IMR-90 (cell line): Measurements from ENCODE around the gene ADAM12. TPM values are rescaled to one million over a fixed set of nuclear protein-coding genes. Genes with fewer than 3 reads are reported as not detected.
A peak's percentile ranks its signal among the peaks of the same experiment; 100 is the strongest.

Experiments
- ATAC-seq: fragments of 200-7000 bp; cut with Tn5 transposase; 2 replicates; pipeline ENCODE4 v1.9.1; 2020; ENCODE audit warnings: low read depth, mild to moderate bottlenecking, moderate library complexity
- BruUV-seq: library from RNA; stranded (reverse); fragments of 400-500 nt; replicated peaks from 2 replicates; lab custom pipeline; 2021; lab: Mats Ljungman, UMichigan
- CTCF ChIA-PET: fragments of 300-600 bp; formaldehyde crosslinking; extraction: SDS; loops from one replicate; lab custom pipeline; 2021; ENCODE audit warnings: antibody characterized with exemption; lab: Yijun Ruan, JAX
- POLR2A ChIA-PET: fragments of 300-600 bp; sonication (Branson Sonifier 250); formaldehyde crosslinking; loops from one replicate; lab custom pipeline; 2022; ENCODE audit warnings: antibody characterized with exemption; ENCODE audit not compliant: unreplicated experiment; lab: Charles Lee
- DNase-seq: peaks from one replicate; pipeline ENCODE4 v3.0.0; 2013
- H2AFZ ChIP-seq: replicated peaks from 2 replicates; pipeline ENCODE3; 2013; ENCODE audit warnings: low read length, mild to moderate bottlenecking; ENCODE audit not compliant: poor library complexity
- H2AK5ac ChIP-seq: 2 replicates; pipeline ENCODE4 v1.6.1; 2013; ENCODE audit warnings: low read depth, low read length, inconsistent platforms
- H2AK9ac ChIP-seq: replicated peaks from 2 replicates; pipeline ENCODE3; 2013; ENCODE audit warnings: mild to moderate bottlenecking, low read depth, low read length, moderate library complexity; ENCODE audit not compliant: poor library complexity
- H2BK120ac ChIP-seq: 2 replicates; pipeline ENCODE4 v1.6.1; 2013; ENCODE audit warnings: low read depth, low read length, inconsistent platforms
- H2BK15ac ChIP-seq: 3 replicates; pipeline ENCODE4 v1.6.1; 2013; ENCODE audit warnings: low read depth, low read length, inconsistent platforms
- H2BK20ac ChIP-seq: 2 replicates; pipeline ENCODE4 v1.6.1; 2013; ENCODE audit warnings: low read depth, mild to moderate bottlenecking, inconsistent platforms, low read length, moderate library complexity
- H2BK5ac ChIP-seq: 2 replicates; pipeline ENCODE4 v1.6.1; 2013; ENCODE audit warnings: mild to moderate bottlenecking, low read depth, low read length, inconsistent platforms; ENCODE audit not compliant: poor library complexity, severe bottlenecking
- H3K14ac ChIP-seq: replicated peaks from 2 replicates; pipeline ENCODE4 v1.6.1; 2013; ENCODE audit warnings: low read depth, low read length, inconsistent platforms
- H3K18ac ChIP-seq: 2 replicates; pipeline ENCODE4 v1.6.1; 2013; ENCODE audit warnings: low read depth, low read length, control low read depth
- H3K23ac ChIP-seq: 2 replicates; pipeline ENCODE4 v1.6.1; 2013; ENCODE audit warnings: low read depth, low read length, inconsistent platforms
- H3K27ac ChIP-seq: 2 replicates; pipeline ENCODE4 v1.5.1; 2013; ENCODE audit warnings: mild to moderate bottlenecking, control low read depth, low read length; ENCODE audit not compliant: insufficient read depth
- H3K27me3 ChIP-seq: 2 replicates; pipeline ENCODE4 v1.6.1; 2013; ENCODE audit warnings: low read length; ENCODE audit not compliant: control insufficient read depth, insufficient read depth
- H3K36me3 ChIP-seq: 2 replicates; pipeline ENCODE4 v1.6.1; 2013; ENCODE audit warnings: low read length, mixed read lengths; ENCODE audit not compliant: control insufficient read depth, insufficient read depth
- H3K4ac ChIP-seq: 2 replicates; pipeline ENCODE4 v1.6.1; 2013; ENCODE audit warnings: low read depth, low read length, inconsistent platforms
- H3K4me1 ChIP-seq: 2 replicates; pipeline ENCODE4 v1.6.1; 2013; ENCODE audit warnings: low read length, mixed read lengths; ENCODE audit not compliant: control insufficient read depth, insufficient read depth
- H3K4me2 ChIP-seq: 2 replicates; pipeline ENCODE4 v1.6.1; 2013; ENCODE audit warnings: low read depth, mild to moderate bottlenecking, control low read depth, low read length, moderate library complexity
- H3K4me3 ChIP-seq: 2 replicates; pipeline ENCODE4 v1.5.1; 2013; ENCODE audit warnings: low read depth, mild to moderate bottlenecking, control low read depth, low read length, moderate library complexity; ENCODE audit not compliant: insufficient read depth
- H3K56ac ChIP-seq: 2 replicates; pipeline ENCODE4 v1.6.1; 2013; ENCODE audit warnings: low read length, inconsistent platforms; ENCODE audit not compliant: insufficient read depth; ENCODE audit errors: extremely low read depth
- H3K79me1 ChIP-seq, 2 experiments: 2 replicates each; pipeline ENCODE4 v1.6.1; 2013; ENCODE audit warnings: low read length in 2 of 2, inconsistent platforms in 1 of 2, low read depth in 1 of 2
- H3K9ac ChIP-seq: 2 replicates; pipeline ENCODE4 v1.6.1; 2013; ENCODE audit warnings: low read depth, low read length, control low read depth
- H3K9me1 ChIP-seq: 2 replicates; pipeline ENCODE4 v1.6.1; 2013; ENCODE audit warnings: low read length, inconsistent platforms; ENCODE audit not compliant: insufficient read depth
- H3K9me3 ChIP-seq: 2 replicates; pipeline ENCODE4 v1.6.1; 2013; ENCODE audit warnings: low read length; ENCODE audit not compliant: control insufficient read depth, insufficient read depth
- H4K20me1 ChIP-seq: 2 replicates; pipeline ENCODE4 v1.6.1; 2013; ENCODE audit warnings: low read length, inconsistent platforms; ENCODE audit not compliant: insufficient read depth
- H4K5ac ChIP-seq: 2 replicates; pipeline ENCODE4 v1.6.1; 2013; ENCODE audit warnings: mild to moderate bottlenecking, low read depth, low read length, control low read depth
- H4K8ac ChIP-seq, 2 experiments: 2 replicates each; pipeline ENCODE4 v1.6.1; 2013; ENCODE audit warnings: low read depth in 2 of 2, low read length in 2 of 2, control low read depth in 1 of 2, inconsistent platforms in 1 of 2
- H4K91ac ChIP-seq: 2 replicates; pipeline ENCODE4 v1.6.1; 2013; ENCODE audit warnings: low read depth, low read length, inconsistent platforms; ENCODE audit not compliant: insufficient read depth
- BHLHE40 ChIP-seq: fragments of 150-350 bp; IDR thresholded peaks from 2 replicates; pipeline ENCODE4 v1.6.1; 2016; ENCODE audit warnings: mild to moderate bottlenecking, low read depth, low read length
- CEBPB ChIP-seq: IDR thresholded peaks from 2 replicates; pipeline ENCODE4 v1.6.1; 2012; ENCODE audit warnings: low read depth, low read length, improper control_type of control experiment
- WGBS, 2 experiments: methylation state at CpG; one replicate each; pipeline versions ENCODE4 v1.1.5 to v1.1.7; 2013; ENCODE audit warnings: missing lambda C conversion rate in 2 of 2; ENCODE audit not compliant: insufficient read length in 1 of 2; ENCODE audit errors: extremely low coverage in 2 of 2; 5-methylcytosine and 5-hydroxymethylcytosine counted together
- dilution Hi-C: fragments of 300-500 bp; cut with HindIII; formaldehyde crosslinking; loops from one replicate; pipeline ENCODE4 v1.14.3; 2018; ENCODE audit warnings: low sequenced_read_pairs; ENCODE audit not compliant: unreplicated experiment
- in situ Hi-C: fragments of 300-500 bp; cut with MboI; formaldehyde crosslinking; loops from 3 replicates; pipeline ENCODE4 v1.14.3; 2019; ENCODE audit warnings: low sequenced_read_pairs, inconsistent platforms, mixed read lengths
- intact Hi-C: fragments of 100-400 bp; cut with micrococcal nuclease; formaldehyde crosslinking; loops from 2 replicates; pipeline ENCODE4 v1.10.0; 2022
- polyA plus RNA-seq, 3 experiments: library from polyadenylated mRNA; depleted of rRNA; stranded (reverse); fragments of >200 nt; gene quantifications; 2 replicates each; pipeline ENCODE4 v1.2.3, GENCODE V29; 2012; ENCODE audit warnings: low replicate concordance in 1 of 3
- total RNA-seq: library from RNA; depleted of rRNA; stranded (reverse); fragments of >200 nt; gene quantifications from 2 replicates; pipeline ENCODE4 v1.2.3, GENCODE V29; 2012

The ADAM12 gene
- total and polyA plus RNA-seq, 2 of the 4 experiments (the other 2 are of a cell fraction) = 9.6 to 10.2 TPM

DNA sequence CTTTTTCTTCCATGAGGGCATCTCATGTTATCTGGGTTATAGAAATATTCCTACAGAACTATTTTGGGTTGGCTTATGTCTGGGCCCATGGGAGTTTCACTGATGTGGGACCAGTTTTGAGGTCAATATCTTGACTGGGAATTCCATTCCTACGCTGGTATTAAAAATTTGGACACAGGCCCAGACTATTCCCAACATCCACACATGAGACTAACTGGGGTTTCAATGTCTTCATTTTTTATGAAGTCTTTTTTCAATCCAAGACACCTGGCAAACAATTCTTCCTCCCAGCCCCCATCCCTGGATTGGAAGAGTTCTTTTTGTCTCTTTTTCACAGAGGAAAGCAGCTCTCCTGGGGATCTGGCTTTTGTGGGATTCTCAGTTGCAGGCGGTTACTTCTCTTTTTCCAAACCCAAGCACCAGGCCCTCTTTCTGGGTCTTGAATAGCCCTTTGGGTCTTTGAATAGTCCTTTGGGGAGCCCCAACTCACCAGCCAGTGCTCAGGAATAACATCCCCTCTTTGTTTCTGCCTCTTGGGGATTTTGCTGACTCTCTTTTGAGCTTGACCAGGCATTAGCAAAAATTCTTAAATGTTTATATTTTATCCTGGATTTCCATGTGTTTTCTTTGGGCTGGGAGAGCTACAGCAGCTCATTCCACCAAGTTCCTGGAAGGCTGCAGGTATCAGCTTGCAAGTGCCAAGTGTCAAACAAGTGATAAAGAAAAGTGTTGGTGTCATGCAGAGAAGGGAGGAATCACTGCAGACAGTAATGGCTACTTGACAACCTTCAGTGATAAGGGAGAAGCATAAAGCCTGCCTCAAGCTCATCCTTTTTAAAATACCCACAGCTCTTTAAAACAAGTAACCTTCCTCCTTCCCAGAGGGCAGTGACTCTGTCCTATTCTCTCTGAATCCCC lies 234.3 kb downstream of the ADAM12 start:
- H4K8ac ChIP-seq = no peak overlapping the region; a peak in 1 of 4 replicates
- peaks cover 6% of the 10 kb centered on the region; the same call in 1 of the 2 replicates for H3K27me3 ChIP-seq
- no peak overlapping the region for H2BK120ac ChIP-seq
- no peak overlapping the region for H3K4ac ChIP-seq
- no peak overlapping the region for H2AK9ac ChIP-seq
- peaks cover 2% of the 10 kb centered on the region; the same call in 1 of the 2 replicates for H3K9me3 ChIP-seq
- no peaks in the 10 kb centered on the region; the same call in 1 of the 2 replicates for H4K20me1 ChIP-seq
- no peak overlapping the region for H3K4me3 ChIP-seq
- H4K5ac ChIP-seq = no peak overlapping the region
- no peaks in the 10 kb centered on the region for H3K9me1 ChIP-seq
- no peak overlapping the region for H3K18ac ChIP-seq
- intact Hi-C loops = no loop called here
- H3K9ac ChIP-seq = no peak overlapping the region
- no peak overlapping the region for H3K56ac ChIP-seq
- BruUV-seq = no TSS peak
- in situ Hi-C loops = no loop called here
- H3K27ac ChIP-seq = no peak overlapping the region
- no peak overlapping the region for H3K14ac ChIP-seq
- no peak overlapping the region for H4K91ac ChIP-seq
- dilution Hi-C loops = no loop called here
- no peak overlapping the region for H3K4me2 ChIP-seq
- H2BK20ac ChIP-seq = no peak overlapping the region
- no peak overlapping the region for H2BK15ac ChIP-seq
- POLR2A ChIA-PET = no interaction called here
- ATAC-seq (no peak), DNase-seq (peak; percentile 23)
- no peak overlapping the region for H2BK5ac ChIP-seq
- no peak for TF ChIP-seq BHLHE40
- no peak for TF ChIP-seq CEBPB
- H3K79me1 ChIP-seq = no peaks in the 10 kb centered on the region
- WGBS, 2 experiments = no CpG with 5 or more reads among the region's 2 CpGs
- CTCF ChIA-PET = no interaction called here
- H3K23ac ChIP-seq = no peak overlapping the region
- no peak overlapping the region for H2AFZ ChIP-seq
- no peaks in the 10 kb centered on the region for H3K36me3 ChIP-seq
- no peak overlapping the region for H2AK5ac ChIP-seq
- H3K4me1 ChIP-seq = peaks cover 4% of the 10 kb centered on the region; the same call in 1 of the 2 replicates
